Stimulated activated CD8-positive, alpha-beta memory T cell treated with anti-CD3 and anti-CD28 coated beads, Interleukin-12 subunit alpha, Interleukin-12 subunit beta, amount 100 ng/mL, for 24 hours (primary cell): ENCODE results near the gene ANKIB1.
"Not testable (repeated sequence)": the region's sequence is repeated elsewhere in the genome, so short reads cannot be mapped to it uniquely, and the experiment has no call there.

Experiments used
- DNase-seq: peaks from one replicate; pipeline ENCODE4 v3.0.0-alpha.2; 2020; ENCODE audit errors: extremely low read depth

Gene ANKIB1

GRCh38 chr7:92402920-92403759 lies 157.4 kb downstream of the ANKIB1 start:
- DNase-seq, result no peak

DNA sequence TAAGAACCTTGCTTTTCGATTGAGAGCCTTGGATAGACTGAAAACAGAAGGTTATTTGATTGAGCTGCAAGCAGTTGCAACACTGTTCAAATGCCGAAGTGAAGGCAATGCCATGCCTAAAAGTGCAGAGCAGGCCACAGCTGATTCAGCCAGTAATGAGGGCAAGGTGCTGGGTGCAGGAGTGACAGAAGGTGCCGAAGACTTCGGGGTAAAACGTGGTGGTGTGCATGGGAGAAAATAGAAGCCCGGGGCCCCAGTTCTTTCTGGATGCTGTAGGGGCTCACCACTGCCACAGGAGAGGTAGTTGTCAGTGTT lies 157.9 kb downstream of the ANKIB1 start:
- no peak for DNase-seq

- peak; percentile 5 for DNase-seq
Observed at GRCh38 chr7:92404170-92404614, 158.4 kb downstream of the ANKIB1 start.

DNA sequence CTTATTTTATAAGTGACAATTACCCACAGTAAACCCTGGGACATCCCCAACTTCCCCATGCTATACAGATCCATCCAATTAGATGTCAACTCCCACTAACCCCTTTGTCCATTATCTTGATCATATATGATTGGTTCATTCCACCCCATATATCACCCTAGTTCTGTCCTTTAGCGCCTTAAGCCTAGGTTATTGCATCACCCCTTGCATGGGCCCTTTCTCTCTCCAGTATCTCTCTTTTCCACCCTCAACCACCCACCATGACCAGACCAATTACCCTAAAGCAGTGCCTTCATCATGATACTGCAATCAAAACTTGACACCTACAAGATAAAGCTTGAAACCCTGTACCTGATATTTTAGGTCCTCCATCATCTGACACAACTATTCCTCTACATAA lies 163.6 kb downstream of the ANKIB1 start:
- DNase-seq, result no peak

DNA sequence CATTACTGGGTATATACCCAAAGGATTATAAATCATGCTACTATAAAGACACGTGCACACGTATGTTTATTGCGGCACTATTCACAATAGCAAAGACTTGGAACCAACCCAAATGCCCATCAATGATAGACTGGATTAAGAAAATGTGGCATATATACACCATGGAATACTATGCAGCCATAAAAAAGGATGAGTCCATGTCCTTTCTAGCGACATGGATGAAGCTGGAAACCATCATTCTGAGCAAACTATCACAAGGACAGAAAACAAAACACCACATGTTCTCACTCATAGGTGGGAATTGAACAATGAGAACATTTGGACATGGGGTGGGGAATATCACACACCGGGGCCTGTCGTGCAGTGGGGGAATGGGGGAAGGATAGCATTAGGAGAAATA lies 164.4 kb downstream of the ANKIB1 start:
- not testable (repeated sequence) for DNase-seq

GRCh38 chr7:92412745-92413144 lies 167.0 kb downstream of the ANKIB1 start:
- DNase-seq, result no peak

DNA sequence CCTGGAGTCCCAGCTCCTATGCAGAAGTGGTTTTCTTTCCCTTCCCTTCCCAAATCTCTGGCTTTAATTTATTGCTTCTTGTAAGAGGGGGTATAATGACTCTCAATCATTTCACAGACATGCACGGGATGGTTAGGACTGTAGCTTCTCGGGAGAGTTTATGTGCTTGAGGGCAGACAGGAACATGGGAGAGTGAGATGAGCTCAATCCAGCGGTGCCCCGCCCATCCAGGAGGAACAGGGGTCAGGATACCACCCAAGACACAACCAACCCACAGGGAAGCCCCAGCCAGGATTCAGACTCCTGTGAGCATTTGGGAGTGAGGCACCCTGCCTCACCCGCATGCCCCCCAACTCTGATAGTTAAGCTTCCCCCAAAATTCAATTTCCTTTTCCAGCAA lies 167.8 kb downstream of the ANKIB1 start:
- DNase-seq, result no peak

- DNase-seq, result no peak
Observed at GRCh38 chr7:92415225-92415624, 169.5 kb downstream of the ANKIB1 start.

GRCh38 chr7:92417913-92418312 lies 172.1 kb downstream of the ANKIB1 start:
- no peak for DNase-seq

GRCh38 chr7:92421676-92422435 lies 176.1 kb downstream of the ANKIB1 start:
- no peak for DNase-seq

- DNase-seq, result no peak
Observed at GRCh38 chr7:92422926-92423325, 177.2 kb downstream of the ANKIB1 start.

- DNase-seq, result no peak
Observed at GRCh38 chr7:92423710-92424131, 177.9 kb downstream of the ANKIB1 start.

GRCh38 chr7:92425311-92425947 lies 179.7 kb downstream of the ANKIB1 start:
- DNase-seq, result no peak

GRCh38 chr7:92427193-92427592 lies 181.4 kb downstream of the ANKIB1 start:
- no peak for DNase-seq

DNA sequence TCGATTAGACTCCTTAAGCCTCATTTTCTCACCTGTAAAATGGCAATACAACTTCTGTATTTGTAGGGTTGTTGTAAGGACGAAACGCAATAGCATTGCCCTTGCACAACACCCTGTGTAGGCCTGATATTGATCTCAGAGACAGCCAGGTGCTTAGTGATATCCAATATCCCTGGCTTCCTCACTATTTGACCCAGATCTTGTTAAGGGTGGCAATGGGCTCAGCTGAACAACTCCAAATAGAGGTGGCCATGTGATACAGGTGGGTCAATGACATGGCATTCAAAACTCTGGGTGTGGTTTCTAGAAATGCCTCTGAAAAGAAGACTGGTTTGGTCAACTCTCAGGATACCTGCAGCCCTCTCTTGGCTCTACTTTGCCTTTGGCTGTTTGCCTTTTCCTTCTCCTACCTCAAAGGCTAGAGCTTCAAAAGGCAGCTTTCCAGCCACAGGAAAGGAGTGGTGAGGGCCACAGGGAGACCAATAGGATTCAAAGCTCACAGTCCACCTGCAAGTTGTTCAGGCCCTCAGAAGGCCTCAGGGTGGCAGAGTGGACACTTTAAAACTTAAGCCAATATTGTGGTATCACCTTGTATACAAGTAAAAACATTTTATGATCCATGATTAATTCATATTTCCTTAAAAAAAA lies 186.6 kb downstream of the ANKIB1 start:
- no peak for DNase-seq

GRCh38 chr7:92433019-92433418 lies 187.2 kb downstream of the ANKIB1 start:
- DNase-seq, result no peak

- DNase-seq, result no peak
Observed at GRCh38 chr7:92435542-92435941, 189.8 kb downstream of the ANKIB1 start.

- no peak for DNase-seq
Observed at GRCh38 chr7:92436612-92437445, 191.1 kb downstream of the ANKIB1 start.

GRCh38 chr7:92437956-92438491 lies 192.2 kb downstream of the ANKIB1 start:
- DNase-seq, result no peak

GRCh38 chr7:92442720-92443119 lies 196.9 kb downstream of the ANKIB1 start:
- DNase-seq, result not testable (repeated sequence)

DNA sequence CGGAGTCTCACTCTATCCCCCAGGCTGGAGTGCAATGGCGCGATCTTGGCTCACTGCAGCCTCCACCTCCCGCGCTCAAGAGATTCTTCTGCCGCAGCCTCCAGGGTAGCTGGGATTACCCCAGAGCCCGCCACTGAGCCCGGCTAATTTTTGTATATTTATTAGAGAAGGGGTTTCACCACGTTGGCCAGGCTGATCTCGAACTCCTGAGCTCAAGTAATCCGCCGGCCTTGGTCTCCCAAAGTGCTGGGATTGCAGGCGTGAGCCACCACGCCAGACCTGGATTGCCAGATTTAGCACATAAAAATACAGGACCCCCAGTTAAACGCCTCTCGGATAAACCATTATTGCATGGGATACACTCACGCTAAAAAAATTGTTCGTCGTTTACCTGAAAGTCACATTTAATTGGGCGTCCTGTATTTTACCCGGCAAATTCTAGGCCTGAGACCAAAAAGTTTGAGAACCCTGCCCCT lies 201.1 kb downstream of the ANKIB1 start:
- no peak for DNase-seq
